HEK293 (cell line): ENCODE data around the gene PGK1.

Experiments used
- CTCF ChIA-PET: fragments of 350-600 bp; formaldehyde crosslinking; extraction: SDS; loops from one replicate; lab custom pipeline; 2021; ENCODE audit warnings: antibody characterized with exemption; lab: Yijun Ruan, JAX
- POLR2A ChIA-PET: fragments of 300-600 bp; formaldehyde crosslinking; extraction: SDS; loops from one replicate; lab custom pipeline; 2020; ENCODE audit warnings: antibody characterized with exemption, inconsistent platforms; lab: Yijun Ruan, JAX
- H3K27ac ChIP-seq: fragments of 200-500 bp; sonication (Bioruptor generic); 2 replicates; pipeline ENCODE4 v1.5.1; 2014; ENCODE audit warnings: low read depth, low read length, control low read depth, inconsistent platforms; ENCODE audit errors: extremely low read depth
- H3K36me3 ChIP-seq, 2 experiments: fragments of 200-500 bp in 1 of 2; sonication (Bioruptor generic) in 1 of 2; 1 replicate in 1 of 2; 2 replicates in 1 of 2; pipeline ENCODE4 v1.5.1; 2014 to 2017; ENCODE audit warnings: inconsistent platforms in 2 of 2, low read length in 2 of 2; ENCODE audit not compliant: control insufficient read depth in 2 of 2, insufficient read depth in 1 of 2
- H3K4me1 ChIP-seq: fragments of 200-500 bp; sonication (Bioruptor generic); 2 replicates; pipeline ENCODE4 v1.5.1; 2014; ENCODE audit warnings: mild to moderate bottlenecking, low read length, inconsistent platforms; ENCODE audit not compliant: control insufficient read depth, insufficient read depth
- H3K4me3 ChIP-seq: 2 replicates; pipeline ENCODE4 v1.5.1; 2011; ENCODE audit warnings: low read depth, mild to moderate bottlenecking, control low read depth, low read length, moderate library complexity
- H3K9me3 ChIP-seq: fragments of 200-500 bp; sonication (Bioruptor generic); 2 replicates; pipeline ENCODE4 v1.5.1; 2014; ENCODE audit warnings: low read depth, low read length, inconsistent platforms; ENCODE audit not compliant: control insufficient read depth, insufficient read depth
- EGR2 ChIP-seq: fragments of 450-650 bp; formaldehyde crosslinking; IDR thresholded peaks from 2 replicates; pipeline ENCODE4 v1.5.1; 2016; ENCODE audit warnings: low read depth, missing biosample characterization, missing genetic modification characterization
- GLIS1 ChIP-seq: fragments of 450-650 bp; formaldehyde crosslinking; IDR thresholded peaks from 2 replicates; pipeline ENCODE4 v1.5.1; 2016; ENCODE audit warnings: missing biosample characterization, missing genetic modification characterization
- KLF1 ChIP-seq: fragments of 450-650 bp; formaldehyde crosslinking; IDR thresholded peaks from 2 replicates; pipeline ENCODE4 v1.5.1; 2016; ENCODE audit warnings: missing biosample characterization, missing genetic modification characterization
- MEIS1 ChIP-seq: sonication (generic); formaldehyde crosslinking; IDR thresholded peaks from 2 replicates; pipeline ENCODE4 v1.8.1; 2022; ENCODE audit warnings: missing genetic modification reagents, mild to moderate bottlenecking, borderline replicate concordance
- MZF1 ChIP-seq: fragments of 450-650 bp; formaldehyde crosslinking; IDR thresholded peaks from 2 replicates; pipeline ENCODE4 v1.5.1; 2017; ENCODE audit warnings: missing biosample characterization, missing genetic modification characterization, borderline replicate concordance
- OSR2 ChIP-seq: fragments of 450-650 bp; formaldehyde crosslinking; IDR thresholded peaks from 2 replicates; pipeline ENCODE4 v1.5.1; 2016; ENCODE audit warnings: missing biosample characterization, missing genetic modification characterization
- PRDM1 ChIP-seq: fragments of 450-650 bp; formaldehyde crosslinking; IDR thresholded peaks from 2 replicates; pipeline ENCODE4; 2016; ENCODE audit warnings: missing biosample characterization, missing genetic modification characterization
- SCRT2 ChIP-seq: fragments of 450-650 bp; formaldehyde crosslinking; IDR thresholded peaks from 2 replicates; pipeline ENCODE4 v1.5.1; 2016; ENCODE audit warnings: missing biosample characterization, missing genetic modification characterization
- SETDB1 ChIP-seq: IDR thresholded peaks from one replicate; pipeline ENCODE4 v1.6.1; 2017; ENCODE audit warnings: mild to moderate bottlenecking, low read length, moderate library complexity, mixed read lengths; ENCODE audit not compliant: insufficient read length
- SP2 ChIP-seq: fragments of 450-650 bp; formaldehyde crosslinking; IDR thresholded peaks from 2 replicates; pipeline ENCODE4 v1.5.1; 2016; ENCODE audit warnings: missing biosample characterization, missing genetic modification characterization
- YY1 ChIP-seq: fragments of 450-650 bp; formaldehyde crosslinking; IDR thresholded peaks from 2 replicates; pipeline ENCODE4 v1.5.1; 2018; ENCODE audit warnings: missing biosample characterization, missing genetic modification characterization
- ZNF239 ChIP-seq: fragments of 450-650 bp; formaldehyde crosslinking; IDR thresholded peaks from 2 replicates; pipeline ENCODE4 v1.5.1; 2016; ENCODE audit warnings: missing biosample characterization, missing genetic modification characterization
- ZNF354C ChIP-seq: fragments of 450-650 bp; formaldehyde crosslinking; IDR thresholded peaks from 2 replicates; pipeline ENCODE4 v1.5.1; 2016; ENCODE audit warnings: missing biosample characterization, missing genetic modification characterization, low read depth, borderline replicate concordance
- ZNF585B ChIP-seq: fragments of 450-650 bp; formaldehyde crosslinking; IDR thresholded peaks from 2 replicates; pipeline ENCODE4 v1.5.1; 2016; ENCODE audit warnings: missing biosample characterization, missing genetic modification characterization
- ZNF596 ChIP-seq: fragments of 450-650 bp; IDR thresholded peaks from 2 replicates; pipeline ENCODE4 v1.5.0; 2018; ENCODE audit warnings: missing biosample characterization, mild to moderate bottlenecking, missing genetic modification characterization, moderate library complexity
- ZNF600 ChIP-seq: fragments of 450-650 bp; formaldehyde crosslinking; IDR thresholded peaks from 2 replicates; pipeline ENCODE4 v1.5.1; 2016; ENCODE audit warnings: missing biosample characterization, missing genetic modification characterization
- ZNF660 ChIP-seq: fragments of 450-650 bp; IDR thresholded peaks from 2 replicates; pipeline ENCODE4 v1.5.1; 2018; ENCODE audit warnings: missing biosample characterization, mild to moderate bottlenecking, missing genetic modification characterization
- ZNF664 ChIP-seq: fragments of 450-650 bp; formaldehyde crosslinking; IDR thresholded peaks from 2 replicates; pipeline ENCODE4 v1.5.1; 2016; ENCODE audit warnings: missing biosample characterization, missing genetic modification characterization
- ZNF747 ChIP-seq: fragments of 450-650 bp; formaldehyde crosslinking; IDR thresholded peaks from 2 replicates; pipeline ENCODE4 v1.5.1; 2016; ENCODE audit warnings: missing biosample characterization, missing genetic modification characterization
- ZNF776 ChIP-seq: fragments of 450-650 bp; formaldehyde crosslinking; IDR thresholded peaks from 2 replicates; pipeline ENCODE4 v1.5.0; 2017; ENCODE audit warnings: missing biosample characterization, missing genetic modification characterization, borderline replicate concordance
- ZNF792 ChIP-seq: fragments of 450-650 bp; formaldehyde crosslinking; IDR thresholded peaks from 2 replicates; pipeline ENCODE4 v1.5.1; 2016; ENCODE audit warnings: missing biosample characterization, missing genetic modification characterization
- ZXDB ChIP-seq: fragments of 450-650 bp; formaldehyde crosslinking; IDR thresholded peaks from 2 replicates; pipeline ENCODE4 v1.5.1; 2016; ENCODE audit warnings: missing biosample characterization, missing genetic modification characterization
- TF ChIP-seq, protein P1 (sequence below): fragments of 450-650 bp; IDR thresholded peaks from 2 replicates; pipeline ENCODE4 v1.5.1; 2018; ENCODE audit warnings: missing biosample characterization, mild to moderate bottlenecking, missing genetic modification characterization
- TF ChIP-seq, protein P2 (sequence below): fragments of 450-650 bp; formaldehyde crosslinking; IDR thresholded peaks from 2 replicates; pipeline ENCODE4 v1.5.1; 2016; ENCODE audit warnings: missing biosample characterization, missing genetic modification characterization
- TF ChIP-seq, protein P3 (sequence below): fragments of 450-650 bp; formaldehyde crosslinking; IDR thresholded peaks from 2 replicates; pipeline ENCODE4 v1.5.1; 2017; ENCODE audit warnings: missing biosample characterization, missing genetic modification characterization

The PGK1 gene

DNA sequence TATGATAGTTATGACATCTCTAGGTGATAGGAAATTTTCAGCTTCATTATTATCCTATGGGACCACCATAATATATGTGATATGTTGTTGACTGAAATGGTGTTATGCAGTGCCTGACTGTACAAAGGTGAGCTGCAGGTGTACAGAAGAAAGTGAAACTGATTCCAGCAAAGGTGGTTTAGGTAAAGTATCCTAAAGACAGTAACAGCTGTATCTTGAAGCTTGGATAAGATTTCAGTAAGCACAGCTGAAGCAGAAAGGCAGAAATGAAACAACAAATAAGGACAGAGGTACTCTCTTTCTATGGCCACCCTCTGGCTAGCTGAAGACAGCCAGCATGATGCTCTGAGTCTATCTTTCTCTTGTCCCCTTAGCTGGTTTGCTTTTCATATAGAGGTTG is 30.0 kb upstream of the PGK1 start:
- H3K36me3 ChIP-seq: no peaks in the 10 kb centered on the region
- CTCF ChIA-PET: no interaction called here
- no peak overlapping the region for H3K27ac ChIP-seq
- H3K9me3 ChIP-seq: peaks cover 2% of the 10 kb centered on the region
- H3K4me3 ChIP-seq: no peak overlapping the region
- H3K4me1 ChIP-seq: no peaks in the 10 kb centered on the region
- POLR2A ChIA-PET: no interaction called here
- TF ChIP-seq ZNF664 (tag by site-specific recombination) (no peak), YY1 (no peak), ZNF596 (tag by site-specific recombination) (no peak), ZXDB (tag by site-specific recombination) (no peak), OSR2 (tag by site-specific recombination) (no peak), SP2 (no peak), ZNF600 (no peak), ZNF585B (tag by site-specific recombination) (no peak), ZNF792 (tag by site-specific recombination) (no peak), SCRT2 (tag by site-specific recombination) (no peak)
- TF ChIP-seq, protein P1, sequence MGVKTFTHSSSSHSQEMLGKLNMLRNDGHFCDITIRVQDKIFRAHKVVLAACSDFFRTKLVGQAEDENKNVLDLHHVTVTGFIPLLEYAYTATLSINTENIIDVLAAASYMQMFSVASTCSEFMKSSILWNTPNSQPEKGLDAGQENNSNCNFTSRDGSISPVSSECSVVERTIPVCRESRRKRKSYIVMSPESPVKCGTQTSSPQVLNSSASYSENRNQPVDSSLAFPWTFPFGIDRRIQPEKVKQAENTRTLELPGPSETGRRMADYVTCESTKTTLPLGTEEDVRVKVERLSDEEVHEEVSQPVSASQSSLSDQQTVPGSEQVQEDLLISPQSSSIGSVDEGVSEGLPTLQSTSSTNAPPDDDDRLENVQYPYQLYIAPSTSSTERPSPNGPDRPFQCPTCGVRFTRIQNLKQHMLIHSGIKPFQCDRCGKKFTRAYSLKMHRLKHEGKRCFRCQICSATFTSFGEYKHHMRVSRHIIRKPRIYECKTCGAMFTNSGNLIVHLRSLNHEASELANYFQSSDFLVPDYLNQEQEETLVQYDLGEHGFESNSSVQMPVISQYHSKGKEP (tag by site-specific recombination): no peak

DNA sequence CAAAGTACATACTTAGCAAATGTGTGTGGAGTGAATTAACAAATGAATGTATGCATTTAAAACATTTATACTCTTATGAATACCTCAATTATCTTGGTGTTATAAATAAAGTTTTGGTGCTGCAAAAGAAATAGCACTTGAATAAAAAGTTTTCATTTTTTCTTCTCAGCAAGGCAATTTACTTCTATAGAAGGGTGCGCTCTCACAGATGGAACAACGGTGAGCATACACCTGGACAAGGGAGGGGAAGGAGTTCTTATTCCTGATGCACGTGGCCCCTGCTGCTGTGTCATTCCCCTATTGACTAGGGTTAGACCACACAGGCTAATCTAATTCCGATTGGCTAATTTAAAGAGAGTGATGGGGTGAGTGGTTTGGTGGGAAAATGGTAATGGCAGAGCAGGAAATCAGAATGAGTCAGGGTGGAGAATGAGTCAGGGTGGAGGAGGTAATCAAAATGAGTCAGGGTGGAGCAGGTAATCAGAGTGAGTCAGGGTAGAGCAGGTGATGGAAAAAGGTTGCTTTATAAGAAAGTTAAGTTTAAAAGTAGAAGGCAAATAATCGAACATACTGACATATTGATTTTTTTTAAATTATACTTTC is 28.2 kb upstream of the PGK1 start:
- POLR2A ChIA-PET: no interaction called here
- H3K27ac ChIP-seq: no peak overlapping the region
- no peaks in the 10 kb centered on the region for H3K4me1 ChIP-seq
- H3K9me3 ChIP-seq: no peaks in the 10 kb centered on the region; the same call in 1 of the 2 replicates
- no peaks in the 10 kb centered on the region for H3K36me3 ChIP-seq
- CTCF ChIA-PET: interaction anchor here (0.7 kb wide), 1 partner anchor 55 kb away, joined by 3 read pairs; no protein-coding TSS in a partner anchor
- TF ChIP-seq KLF1 (tag by site-specific recombination): no peak
- TF ChIP-seq ZNF747 (tag by site-specific recombination): no peak
- no peak for TF ChIP-seq EGR2 (tag by site-specific recombination)
- TF ChIP-seq, protein P2, sequence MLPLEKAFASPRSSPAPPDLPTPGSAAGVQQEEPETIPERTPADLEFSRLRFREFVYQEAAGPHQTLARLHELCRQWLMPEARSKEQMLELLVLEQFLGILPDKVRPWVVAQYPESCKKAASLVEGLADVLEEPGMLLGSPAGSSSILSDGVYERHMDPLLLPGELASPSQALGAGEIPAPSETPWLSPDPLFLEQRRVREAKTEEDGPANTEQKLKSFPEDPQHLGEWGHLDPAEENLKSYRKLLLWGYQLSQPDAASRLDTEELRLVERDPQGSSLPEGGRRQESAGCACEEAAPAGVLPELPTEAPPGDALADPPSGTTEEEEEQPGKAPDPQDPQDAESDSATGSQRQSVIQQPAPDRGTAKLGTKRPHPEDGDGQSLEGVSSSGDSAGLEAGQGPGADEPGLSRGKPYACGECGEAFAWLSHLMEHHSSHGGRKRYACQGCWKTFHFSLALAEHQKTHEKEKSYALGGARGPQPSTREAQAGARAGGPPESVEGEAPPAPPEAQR (tag by site-specific recombination): no peak
- TF ChIP-seq GLIS1 (tag by site-specific recombination): no peak
- TF ChIP-seq, protein P3, sequence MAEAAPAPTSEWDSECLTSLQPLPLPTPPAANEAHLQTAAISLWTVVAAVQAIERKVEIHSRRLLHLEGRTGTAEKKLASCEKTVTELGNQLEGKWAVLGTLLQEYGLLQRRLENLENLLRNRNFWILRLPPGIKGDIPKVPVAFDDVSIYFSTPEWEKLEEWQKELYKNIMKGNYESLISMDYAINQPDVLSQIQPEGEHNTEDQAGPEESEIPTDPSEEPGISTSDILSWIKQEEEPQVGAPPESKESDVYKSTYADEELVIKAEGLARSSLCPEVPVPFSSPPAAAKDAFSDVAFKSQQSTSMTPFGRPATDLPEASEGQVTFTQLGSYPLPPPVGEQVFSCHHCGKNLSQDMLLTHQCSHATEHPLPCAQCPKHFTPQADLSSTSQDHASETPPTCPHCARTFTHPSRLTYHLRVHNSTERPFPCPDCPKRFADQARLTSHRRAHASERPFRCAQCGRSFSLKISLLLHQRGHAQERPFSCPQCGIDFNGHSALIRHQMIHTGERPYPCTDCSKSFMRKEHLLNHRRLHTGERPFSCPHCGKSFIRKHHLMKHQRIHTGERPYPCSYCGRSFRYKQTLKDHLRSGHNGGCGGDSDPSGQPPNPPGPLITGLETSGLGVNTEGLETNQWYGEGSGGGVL (tag by site-specific recombination): peak; percentile 16; the same call in 1 of the 2 replicates
- TF ChIP-seq ZNF354C (tag by site-specific recombination): no peak
- TF ChIP-seq PRDM1 (tag by site-specific recombination): no peak
- TF ChIP-seq MZF1 (tag by site-specific recombination): no peak
- peak; percentile 95 for TF ChIP-seq SETDB1
- TF ChIP-seq MEIS1 (CRISPR knock-in tag): no peak
- TF ChIP-seq ZNF239: no peak
- TF ChIP-seq ZNF660 (tag by site-specific recombination): no peak
- no peak for TF ChIP-seq ZNF776
- no peak for TF ChIP-seq ZNF585B (tag by site-specific recombination)
- TF ChIP-seq, all 188 proteins: peak for 2
- no peak overlapping the region for H3K4me3 ChIP-seq
